GM19455 (cell line): ENCODE measurements around the gene PRKACA.

Experiments used
- ATAC-seq: cut with Tn5 transposase; IDR thresholded peaks from one replicate; pipeline ENCODE4 v1.9.1; 2021; ENCODE audit not compliant: unreplicated experiment

PRKACA gene

GRCh38 chr19:14096272-14096992, 21.1 kb downstream of the PRKACA start:
- ATAC-seq = no peak

- no peak for ATAC-seq
Observed at GRCh38 chr19:14094854-14095253, 22.7 kb downstream of the PRKACA start.

DNA sequence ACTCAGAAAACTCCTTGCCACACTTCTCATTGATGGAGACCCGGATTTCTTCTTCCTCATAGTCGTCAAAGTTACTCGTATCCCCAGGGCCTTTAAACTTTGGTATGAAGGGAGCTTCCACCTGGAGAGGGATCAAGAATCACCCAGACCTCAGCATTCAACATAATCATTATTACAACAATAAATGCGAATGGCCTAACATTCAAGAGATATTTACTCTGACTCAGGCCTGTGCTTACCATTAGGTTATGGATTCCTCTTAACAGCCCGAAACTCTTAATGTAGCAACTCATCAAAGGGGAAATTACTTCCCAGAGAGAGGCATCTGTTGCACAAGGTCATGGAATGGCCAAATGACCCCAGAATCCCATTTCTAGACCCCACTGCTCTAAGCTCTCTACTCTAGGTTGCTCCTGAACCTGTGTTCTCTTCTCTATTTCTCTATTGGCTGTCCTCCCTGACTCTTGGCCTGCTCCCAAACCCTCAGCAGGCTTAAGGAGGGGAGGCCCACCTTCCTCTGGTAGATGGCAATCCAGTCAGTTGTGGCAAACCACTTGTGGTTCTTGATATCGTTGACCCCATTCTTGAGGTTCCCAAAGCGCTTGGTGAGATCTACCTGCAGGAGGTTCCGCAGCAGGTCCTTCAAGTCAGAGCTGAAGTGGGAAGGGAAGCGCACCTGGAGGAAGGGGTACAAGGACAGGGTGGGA, 24.3 kb downstream of the PRKACA start:
- ATAC-seq = no peak

DNA sequence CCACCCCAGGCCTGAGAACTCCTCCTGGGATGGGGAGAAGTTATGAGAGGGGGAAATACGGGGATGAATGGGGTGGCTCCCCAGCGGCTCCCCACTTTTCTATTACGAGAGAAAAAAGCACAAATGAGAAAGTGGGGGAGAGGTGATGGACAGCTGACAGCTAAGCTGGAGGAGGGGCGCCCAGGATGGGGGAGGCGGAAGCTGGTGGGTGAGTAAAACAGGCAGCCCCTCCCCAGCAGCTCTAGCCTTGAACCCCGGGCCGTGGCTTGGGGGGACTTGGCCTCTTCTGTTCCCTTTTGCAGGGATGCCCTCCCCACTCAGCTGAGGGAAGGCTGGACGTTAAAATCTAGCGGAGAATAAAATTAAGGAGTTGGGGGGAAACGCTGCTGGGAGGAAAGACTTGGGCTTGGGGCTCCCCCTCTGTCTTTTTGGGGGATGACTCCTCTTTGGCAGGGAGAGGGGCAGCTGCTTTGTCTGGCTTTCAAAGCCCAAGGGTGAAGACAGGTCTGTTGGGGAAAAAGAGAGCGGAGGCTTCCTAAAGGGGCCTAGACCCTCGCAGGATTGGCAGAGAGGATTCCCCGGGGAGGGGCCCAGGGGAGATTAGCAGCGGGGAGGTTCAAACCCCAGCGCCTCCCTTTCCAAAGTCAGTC, 25.6 kb downstream of the PRKACA start:
- no peak for ATAC-seq

DNA sequence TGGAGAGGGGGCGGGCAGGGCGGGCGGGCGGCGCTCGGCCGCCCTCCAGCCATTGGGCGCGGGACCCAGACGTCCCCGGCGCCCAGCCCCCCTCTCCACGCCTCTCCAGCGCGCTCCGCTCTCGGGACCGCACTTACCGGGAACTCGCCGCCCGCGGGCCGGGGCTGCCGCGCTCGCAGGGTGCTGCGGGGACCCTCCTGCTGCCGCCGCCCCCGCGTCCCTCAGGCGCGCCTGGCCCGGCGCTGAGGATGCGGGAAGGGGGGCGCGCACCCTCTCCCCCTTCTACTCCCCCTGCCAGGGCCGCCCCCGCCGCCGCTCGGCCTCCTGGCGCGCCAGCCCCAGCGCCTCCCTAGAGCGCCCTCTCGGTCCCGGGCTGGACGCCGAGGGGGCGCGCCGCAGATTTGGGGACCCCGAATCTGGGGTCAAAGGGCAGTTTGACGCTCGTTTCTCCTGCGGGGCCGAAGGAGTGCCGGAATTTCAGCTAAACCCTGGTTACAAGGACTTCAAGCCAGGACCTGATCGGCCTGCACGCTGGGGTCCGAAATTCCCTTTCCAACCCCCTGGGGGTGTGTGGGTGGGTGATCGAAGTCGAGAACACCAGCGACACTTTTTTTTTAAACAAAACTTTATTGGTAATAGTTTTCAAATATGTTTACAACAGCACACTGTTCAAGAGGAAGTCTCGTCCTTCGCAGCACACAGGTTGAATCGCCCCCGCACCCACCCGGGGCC, 26.3 kb downstream of the PRKACA start:
- peak; percentile 50 for ATAC-seq

DNA sequence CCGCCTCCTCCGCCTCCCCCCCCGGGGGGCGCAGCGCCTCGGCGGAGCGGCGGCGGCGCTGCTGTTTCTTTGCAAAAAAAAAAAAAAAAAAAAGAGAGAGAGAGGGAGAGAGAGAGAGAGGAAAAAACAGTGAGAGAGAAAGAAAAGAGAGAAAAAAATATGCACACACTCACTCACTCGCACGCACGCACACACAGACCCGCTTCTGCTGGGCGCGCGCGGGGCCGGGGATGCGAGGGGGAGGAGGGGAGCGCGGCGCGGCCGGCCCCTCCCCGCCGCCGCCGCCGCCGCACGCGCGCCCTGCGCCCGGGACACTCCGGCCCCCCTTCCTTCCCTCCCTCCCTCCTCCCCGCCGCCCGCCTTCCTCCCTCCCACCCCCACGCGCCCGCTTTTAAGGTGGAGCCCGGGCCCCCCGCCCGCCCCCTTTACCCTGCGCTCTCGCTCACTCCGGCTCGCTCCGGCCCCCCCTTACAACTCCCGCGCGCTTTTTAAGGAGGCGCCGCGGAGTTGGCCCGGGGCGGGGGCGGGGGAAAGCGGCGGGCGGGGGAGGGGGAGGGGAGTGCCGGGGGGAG, 27.0 kb downstream of the PRKACA start, which contains the start of gene SAMD1:
Gene SAMD1 (minus strand): TSS at position 243 of the 572 bp plus-strand sequence.
- ATAC-seq = peak; percentile 23

GRCh38 chr19:14089662-14090508, 27.7 kb downstream of the PRKACA start:
- peak; percentile 19 for ATAC-seq

- ATAC-seq = no peak
Observed at GRCh38 chr19:14089412-14089661, 28.2 kb downstream of the PRKACA start.

DNA sequence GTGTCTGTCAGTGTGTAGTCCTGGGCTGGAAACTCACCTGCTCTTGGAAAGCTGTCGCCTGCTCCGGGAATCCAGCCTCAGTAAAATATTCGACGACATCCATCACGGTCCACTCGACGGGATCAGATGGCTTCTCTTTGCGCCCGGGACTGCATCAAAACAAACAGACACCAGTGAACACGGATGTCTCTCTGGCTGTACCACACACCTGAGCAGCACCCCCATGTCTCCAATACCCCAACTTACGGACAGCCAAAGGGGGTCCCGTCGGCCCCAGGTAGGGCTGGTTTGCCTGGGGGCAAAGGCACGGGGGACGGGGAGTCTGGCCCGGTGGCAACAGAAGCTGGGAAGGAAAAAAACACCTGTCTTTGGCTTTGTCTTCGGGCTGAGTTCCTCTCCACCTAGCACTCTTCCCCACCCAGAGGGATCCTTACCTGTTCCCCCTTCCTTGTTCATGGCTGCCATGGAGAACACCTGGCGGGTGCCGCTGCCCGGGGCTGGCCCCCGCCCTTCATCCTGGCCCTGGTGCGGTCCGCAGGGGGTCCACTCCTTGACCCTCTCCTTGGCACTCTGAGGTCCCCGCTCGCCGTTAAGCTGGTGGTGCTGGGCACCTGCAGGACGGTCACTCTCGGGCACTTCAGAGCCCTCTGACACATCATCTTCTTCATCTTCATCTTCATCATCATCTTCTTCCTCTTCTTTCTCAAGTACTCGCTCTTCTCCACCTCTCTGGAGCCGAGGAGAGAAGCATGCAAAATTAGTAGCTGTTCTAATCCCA, 28.7 kb downstream of the PRKACA start:
- no peak for ATAC-seq

GRCh38 chr19:14086098-14086497, 31.5 kb downstream of the PRKACA start:
- ATAC-seq = no peak

DNA sequence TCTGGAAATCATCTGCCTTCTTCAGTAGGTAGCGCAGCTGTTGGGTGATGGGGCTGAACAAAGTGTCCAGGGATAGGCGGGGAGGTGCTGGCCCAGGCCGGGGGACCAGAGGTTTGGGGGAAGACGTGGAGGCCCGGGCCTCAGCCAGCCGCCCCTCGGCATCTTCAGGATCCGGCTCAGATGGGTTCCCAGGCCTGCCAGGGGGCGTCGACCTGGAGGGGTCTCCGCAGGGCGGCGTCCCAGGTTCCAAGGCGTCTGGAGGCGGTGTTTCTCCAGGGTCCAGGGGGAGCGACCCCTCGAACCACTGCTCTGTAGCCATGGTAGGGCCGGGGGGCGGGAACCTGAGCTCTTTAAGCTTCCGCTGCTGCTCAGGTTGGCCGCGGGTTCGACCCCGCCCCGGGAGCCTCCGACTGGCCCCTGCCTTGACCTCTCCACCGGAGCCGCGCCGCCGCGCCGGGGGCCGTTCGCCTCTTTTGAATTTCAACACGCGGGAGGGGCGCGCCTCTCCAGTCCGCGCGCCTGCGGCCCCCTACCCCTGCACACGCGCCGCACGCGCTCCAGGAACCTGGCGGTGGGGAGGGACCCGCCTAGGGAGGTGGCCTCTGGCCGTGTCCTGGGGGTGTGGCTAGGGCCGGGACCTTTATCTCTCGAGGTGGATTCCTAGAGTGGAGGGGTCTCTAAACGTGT, 32.1 kb downstream of the PRKACA start, which contains the start of gene C19orf67:
Gene C19orf67 (minus strand): TSS at position 475 of the 687 bp plus-strand sequence. CDS start 156 bp downstream, at position 319.
- ATAC-seq = no peak

GRCh38 chr19:14082675-14082960, 34.9 kb downstream of the PRKACA start:
- ATAC-seq = no peak

DNA sequence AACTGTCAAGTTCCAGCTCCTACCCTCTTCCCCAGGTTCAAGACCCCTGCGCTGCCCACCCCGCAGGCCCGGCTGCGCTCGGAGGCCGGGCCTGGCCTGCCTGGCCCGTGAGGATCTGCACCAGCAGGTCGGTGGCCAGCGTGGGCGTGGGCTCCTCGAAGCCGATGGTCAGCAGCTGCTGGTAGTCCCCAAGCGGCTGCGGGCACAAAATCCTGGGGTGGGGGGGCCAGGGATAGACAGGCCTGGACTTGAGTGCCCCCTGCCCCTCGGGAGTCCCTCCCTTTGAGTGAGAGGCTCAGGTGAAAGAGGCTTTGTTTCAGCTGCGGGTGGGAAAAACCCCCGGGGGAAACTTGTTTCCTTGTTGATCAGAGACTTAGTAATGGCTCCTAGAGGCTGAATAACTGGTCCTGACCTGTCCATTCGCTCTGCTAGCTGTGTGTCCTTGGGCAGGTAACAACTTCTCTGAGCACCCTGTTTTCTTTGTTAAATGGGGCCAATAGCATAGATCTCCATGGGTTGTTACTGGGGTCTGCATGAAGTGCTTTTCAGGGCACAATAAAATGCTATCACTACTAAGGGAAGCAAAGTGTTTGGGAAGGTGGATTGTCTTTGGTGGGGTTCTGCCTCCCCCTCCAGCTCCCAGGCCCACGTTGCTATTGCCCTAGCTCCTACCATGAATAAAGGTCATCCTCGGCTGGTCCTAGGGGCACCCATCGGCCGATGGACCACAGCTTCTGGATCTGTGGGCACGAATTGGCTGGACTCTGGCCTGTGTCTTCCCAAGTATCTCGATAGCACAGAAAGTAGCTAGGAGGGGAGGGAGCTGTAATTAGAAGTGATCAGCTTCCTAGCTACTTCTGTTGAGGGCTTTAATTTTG, 35.5 kb downstream of the PRKACA start:
- no peak for ATAC-seq

- peak; percentile 78 for ATAC-seq
Observed at GRCh38 chr19:14080887-14081796, 36.4 kb downstream of the PRKACA start.

DNA sequence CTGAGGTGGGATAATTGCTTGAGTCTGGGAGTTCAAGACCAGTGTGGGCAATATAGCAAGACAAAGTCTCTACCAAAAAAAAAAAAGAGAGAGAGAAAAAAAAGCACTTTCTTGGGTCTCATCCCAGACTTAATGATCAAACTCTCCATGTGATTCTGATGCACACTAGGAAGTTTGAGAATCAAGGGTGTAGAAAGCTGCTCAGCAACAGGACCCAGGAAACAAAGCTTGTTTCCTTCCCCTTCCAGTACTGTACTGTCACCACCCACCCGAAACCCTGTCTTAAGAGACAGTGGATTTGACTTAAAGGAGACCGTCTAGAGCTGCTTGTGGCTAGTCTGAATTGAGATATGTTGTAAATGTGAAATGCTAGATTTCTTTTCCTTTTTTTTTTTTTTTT, 39.2 kb downstream of the PRKACA start:
- ATAC-seq = no peak

- ATAC-seq = no peak
Observed at GRCh38 chr19:14073925-14074838, 43.4 kb downstream of the PRKACA start.
